DOHH2 (cell line): ENCODE data around the gene PSMA3.

Source experiments
- H3F3A ChIP-seq: fragments of 200-600 bp; sonication (generic), shearing (Covaris generic); 2 replicates; pipeline ENCODE4 v1.6.0; 2016; ENCODE audit warnings: antibody characterized with exemption, mild to moderate bottlenecking; ENCODE audit not compliant: control insufficient read depth, insufficient read depth
- H3K27ac ChIP-seq: fragments of 200-600 bp; sonication (generic); 2 replicates; pipeline ENCODE4 v1.5.1; 2014; ENCODE audit warnings: low read depth, mild to moderate bottlenecking, low read length, moderate library complexity
- H3K27me3 ChIP-seq: fragments of 200-600 bp; sonication (generic); 2 replicates; pipeline ENCODE4 v1.6.1; 2014; ENCODE audit warnings: mild to moderate bottlenecking, low read length, mixed read lengths; ENCODE audit not compliant: control insufficient read depth
- H3K36me3 ChIP-seq: fragments of 200-600 bp; sonication (generic); 2 replicates; pipeline ENCODE4 v1.6.1; 2014; ENCODE audit warnings: mild to moderate bottlenecking, low read length, moderate library complexity, mixed read lengths; ENCODE audit not compliant: control insufficient read depth
- H3K4me1 ChIP-seq: fragments of 200-600 bp; sonication (generic); 2 replicates; pipeline ENCODE4 v1.6.1; 2014; ENCODE audit warnings: mild to moderate bottlenecking, low read length, mixed read lengths; ENCODE audit not compliant: control insufficient read depth
- H3K4me2 ChIP-seq: fragments of 200-600 bp; sonication (generic); 2 replicates; pipeline ENCODE4 v1.6.0; 2014; ENCODE audit warnings: mild to moderate bottlenecking, low read length, moderate library complexity
- H3K4me3 ChIP-seq: fragments of 200-600 bp; sonication (generic); 2 replicates; pipeline ENCODE4 v1.5.1; 2014; ENCODE audit warnings: mild to moderate bottlenecking, low read length, mixed read lengths
- H3K79me2 ChIP-seq: fragments of 200-600 bp; sonication (generic); 2 replicates; pipeline ENCODE4 v1.6.1; 2014; ENCODE audit warnings: mild to moderate bottlenecking, low read length, mixed read lengths; ENCODE audit not compliant: control insufficient read depth
- H3K9me2 ChIP-seq: fragments of 200-600 bp; sonication (generic); replicated peaks from 2 replicates; pipeline ENCODE4 v1.6.1; 2014; ENCODE audit warnings: mild to moderate bottlenecking, low read length, mixed read lengths; ENCODE audit not compliant: control insufficient read depth
- H3K9me3 ChIP-seq: fragments of 200-600 bp; sonication (generic); 2 replicates; pipeline ENCODE4 v1.6.1; 2014; ENCODE audit warnings: antibody characterized with exemption, low read length, mixed read lengths; ENCODE audit not compliant: control insufficient read depth, insufficient read depth
- H4K20me1 ChIP-seq: fragments of 200-600 bp; sonication (generic); 2 replicates; pipeline ENCODE4 v1.6.0; 2014; ENCODE audit warnings: low read depth, mild to moderate bottlenecking, antibody characterized with exemption, low read length, moderate library complexity; ENCODE audit not compliant: control insufficient read depth, insufficient read depth
- EZH2phosphoT487 ChIP-seq: fragments of 200-600 bp; sonication (generic); IDR thresholded peaks from 2 replicates; pipeline ENCODE4 v1.6.1; 2017; ENCODE audit warnings: borderline replicate concordance, mild to moderate bottlenecking, antibody characterized with exemption, low read length, moderate library complexity, mixed read lengths
- TF ChIP-seq, protein P1 (sequence below): fragments of 200-600 bp; sonication (generic); IDR thresholded peaks from one replicate; pipeline ENCODE4 v1.5.1; 2014; ENCODE audit warnings: antibody characterized with exemption, mild to moderate bottlenecking, low read depth, low read length; ENCODE audit not compliant: poor library complexity, severe bottlenecking

PSMA3 gene

DNA sequence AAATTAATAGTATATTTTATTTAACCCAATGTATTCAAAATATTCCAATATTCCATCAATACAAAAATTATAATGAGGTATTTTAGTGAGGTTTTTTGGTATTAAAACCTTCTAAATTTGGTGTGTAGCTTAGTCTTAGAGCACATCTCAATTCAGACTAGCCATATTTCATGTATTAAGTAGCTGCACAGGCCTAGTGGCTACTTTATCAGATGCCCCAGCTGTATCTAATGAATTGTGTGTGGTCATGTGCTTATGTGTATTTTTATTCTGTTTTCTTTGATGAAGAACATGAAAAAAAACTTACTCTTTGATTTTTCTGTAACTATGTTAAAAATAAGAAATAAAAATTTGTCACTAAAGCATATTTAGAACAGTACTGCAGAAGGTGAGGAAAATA is 31.5 kb upstream of the PSMA3 start:
- H4K20me1 ChIP-seq = no peaks in the 10 kb centered on the region
- no peaks in the 10 kb centered on the region for H3K9me3 ChIP-seq
- no peaks in the 10 kb centered on the region for H3K79me2 ChIP-seq
- no peaks in the 10 kb centered on the region for H3K9me2 ChIP-seq
- no peak overlapping the region for H3K27ac ChIP-seq
- no peaks in the 10 kb centered on the region; the same call in 1 of the 2 replicates for H3F3A ChIP-seq
- no peak overlapping the region for H3K4me2 ChIP-seq
- H3K27me3 ChIP-seq = no peaks in the 10 kb centered on the region
- H3K4me3 ChIP-seq = no peak overlapping the region
- H3K4me1 ChIP-seq = no peaks in the 10 kb centered on the region
- no peak for TF ChIP-seq EZH2phosphoT487
- TF ChIP-seq, protein P1, sequence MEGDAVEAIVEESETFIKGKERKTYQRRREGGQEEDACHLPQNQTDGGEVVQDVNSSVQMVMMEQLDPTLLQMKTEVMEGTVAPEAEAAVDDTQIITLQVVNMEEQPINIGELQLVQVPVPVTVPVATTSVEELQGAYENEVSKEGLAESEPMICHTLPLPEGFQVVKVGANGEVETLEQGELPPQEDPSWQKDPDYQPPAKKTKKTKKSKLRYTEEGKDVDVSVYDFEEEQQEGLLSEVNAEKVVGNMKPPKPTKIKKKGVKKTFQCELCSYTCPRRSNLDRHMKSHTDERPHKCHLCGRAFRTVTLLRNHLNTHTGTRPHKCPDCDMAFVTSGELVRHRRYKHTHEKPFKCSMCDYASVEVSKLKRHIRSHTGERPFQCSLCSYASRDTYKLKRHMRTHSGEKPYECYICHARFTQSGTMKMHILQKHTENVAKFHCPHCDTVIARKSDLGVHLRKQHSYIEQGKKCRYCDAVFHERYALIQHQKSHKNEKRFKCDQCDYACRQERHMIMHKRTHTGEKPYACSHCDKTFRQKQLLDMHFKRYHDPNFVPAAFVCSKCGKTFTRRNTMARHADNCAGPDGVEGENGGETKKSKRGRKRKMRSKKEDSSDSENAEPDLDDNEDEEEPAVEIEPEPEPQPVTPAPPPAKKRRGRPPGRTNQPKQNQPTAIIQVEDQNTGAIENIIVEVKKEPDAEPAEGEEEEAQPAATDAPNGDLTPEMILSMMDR = no peak
- peaks cover 52% of the 10 kb centered on the region for H3K36me3 ChIP-seq

DNA sequence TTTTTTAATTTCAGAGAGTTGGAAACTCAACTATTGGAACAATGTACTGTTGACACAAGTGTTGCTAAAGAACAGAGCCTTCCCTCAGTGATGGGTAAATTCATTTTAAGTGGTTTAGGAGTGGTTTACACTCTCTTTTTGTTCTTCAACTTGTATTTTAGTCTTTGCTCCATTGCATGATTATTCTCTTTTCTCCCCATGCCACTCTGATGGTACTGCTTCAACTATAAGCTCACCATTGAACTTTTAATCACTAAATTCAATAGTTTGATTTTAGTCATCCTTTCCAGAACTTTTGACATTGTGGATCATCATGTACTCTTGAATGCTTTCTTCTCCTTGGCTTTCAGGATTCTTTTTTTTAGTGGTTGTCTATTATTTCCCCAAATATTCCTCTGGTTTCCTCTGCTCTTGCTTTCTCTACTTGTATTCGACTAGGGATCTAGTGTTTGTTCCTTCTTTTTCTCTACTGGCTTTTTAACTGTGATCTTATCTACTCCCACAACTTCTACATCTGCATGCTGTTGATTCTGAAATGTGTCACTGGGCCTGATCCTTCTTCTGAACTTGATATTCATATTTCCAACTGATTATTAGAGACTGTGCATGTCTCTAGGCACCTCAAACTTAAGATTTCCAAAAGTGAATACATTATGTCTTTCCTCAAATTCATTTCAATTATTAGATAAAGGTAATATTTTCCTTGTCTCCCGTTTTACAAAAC is 29.3 kb upstream of the PSMA3 start:
- H3K4me1 ChIP-seq = no peaks in the 10 kb centered on the region
- no peak overlapping the region for H3K4me2 ChIP-seq
- no peaks in the 10 kb centered on the region for H3K27me3 ChIP-seq
- peaks cover 39% of the 10 kb centered on the region for H3K36me3 ChIP-seq
- H4K20me1 ChIP-seq = no peaks in the 10 kb centered on the region
- no peaks in the 10 kb centered on the region for H3K79me2 ChIP-seq
- no peak overlapping the region for H3K4me3 ChIP-seq
- no peak for TF ChIP-seq EZH2phosphoT487
- TF ChIP-seq, protein P1 = no peak
- no peak overlapping the region for H3K27ac ChIP-seq
- no peaks in the 10 kb centered on the region for H3K9me2 ChIP-seq
- H3F3A ChIP-seq = no peaks in the 10 kb centered on the region
- H3K9me3 ChIP-seq = no peaks in the 10 kb centered on the region

- Histone ChIP-seq H3K4me3 (no peak overlapping the region), H3K79me2 (no peaks in the 10 kb centered on the region), H4K20me1 (no peaks in the 10 kb centered on the region), H3K4me1 (no peaks in the 10 kb centered on the region), H3K9me3 (no peaks in the 10 kb centered on the region), H3K27me3 (no peaks in the 10 kb centered on the region), H3K4me2 (no peak overlapping the region), H3K36me3 (peaks cover 31% of the 10 kb centered on the region), H3K27ac (no peak overlapping the region), H3F3A (no peaks in the 10 kb centered on the region), H3K9me2 (no peaks in the 10 kb centered on the region)
- TF ChIP-seq, protein P1 = no peak
Measured at GRCh38 chr14:58216544-58216943, 28.1 kb upstream of the PSMA3 start.
